Neural crest cell (in vitro differentiated cells): ENCODE results near the gene ATP5PB. TPM values are rescaled to one million over a fixed set of nuclear protein-coding genes. Genes with fewer than 3 reads are reported as not detected.

Experiments
- DNase-seq: peaks from one replicate; pipeline ENCODE4 v3.0.0; 2021; ENCODE audit warnings: low read depth, mixed read lengths, low spot score
- H3K27ac Mint-ChIP-seq: one replicate; pipeline ENCODE4 v1.8.0; 2021; ENCODE audit warnings: mild to moderate bottlenecking, mixed read lengths; ENCODE audit not compliant: unreplicated experiment
- H3K27me3 Mint-ChIP-seq: 2 replicates; pipeline ENCODE4 v1.8.0; 2021; ENCODE audit warnings: low read depth, mild to moderate bottlenecking, mixed read lengths
- H3K36me3 Mint-ChIP-seq: 2 replicates; pipeline ENCODE4 v1.8.0; 2021; ENCODE audit warnings: low read depth, mild to moderate bottlenecking, mixed read lengths
- H3K4me1 Mint-ChIP-seq: 2 replicates; pipeline ENCODE4 v1.8.0; 2021; ENCODE audit warnings: mixed read lengths
- H3K4me3 Mint-ChIP-seq: one replicate; pipeline ENCODE4 v1.8.0; 2021; ENCODE audit warnings: mild to moderate bottlenecking, mixed read lengths
- H3K9me3 Mint-ChIP-seq: 2 replicates; pipeline ENCODE4 v1.8.0; 2021; ENCODE audit warnings: mixed read lengths
- CTCF ChIP-seq: fragments of 200-600 bp; sonication (generic); conservative IDR thresholded peaks from 2 replicates; pipeline ENCODE4 v1.5.0; 2021; ENCODE audit warnings: antibody characterized with exemption, mild to moderate bottlenecking
- total RNA-seq: library from RNA; stranded (reverse); gene quantifications from 2 replicates; pipeline ENCODE4 v1.2.1, GENCODE V29; 2021

The ATP5PB gene
- total RNA-seq, 1 donor from 2014 or later = 240 TPM

DNA sequence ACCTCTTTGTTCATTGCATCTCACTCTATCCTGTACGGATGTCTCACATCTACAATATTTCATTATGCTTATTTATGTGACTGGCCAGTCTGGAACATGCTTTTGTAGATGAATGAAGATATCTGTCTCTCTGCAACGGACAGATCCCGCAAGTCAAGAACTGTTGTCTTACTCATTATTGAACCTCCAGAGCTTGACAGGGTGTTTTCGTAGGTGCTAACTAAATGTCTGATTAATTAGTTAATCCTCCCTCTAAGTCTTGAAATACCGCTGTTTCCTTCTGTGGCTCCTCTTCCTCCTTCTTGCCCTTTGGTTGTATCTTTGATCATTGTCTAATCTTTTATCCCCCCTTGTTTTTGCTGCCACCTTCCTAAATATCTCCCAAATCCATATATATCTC, 21.3 kb downstream of the ATP5PB start:
- Mint-ChIP-seq H3K27ac (no peak overlapping the region), H3K4me3 (no peak overlapping the region), H3K36me3 (no peaks in the 10 kb centered on the region), H3K9me3 (no peaks in the 10 kb centered on the region), H3K4me1 (no peaks in the 10 kb centered on the region), H3K27me3 (no peaks in the 10 kb centered on the region)
- no peak for DNase-seq
- TF ChIP-seq CTCF = no peak

DNA sequence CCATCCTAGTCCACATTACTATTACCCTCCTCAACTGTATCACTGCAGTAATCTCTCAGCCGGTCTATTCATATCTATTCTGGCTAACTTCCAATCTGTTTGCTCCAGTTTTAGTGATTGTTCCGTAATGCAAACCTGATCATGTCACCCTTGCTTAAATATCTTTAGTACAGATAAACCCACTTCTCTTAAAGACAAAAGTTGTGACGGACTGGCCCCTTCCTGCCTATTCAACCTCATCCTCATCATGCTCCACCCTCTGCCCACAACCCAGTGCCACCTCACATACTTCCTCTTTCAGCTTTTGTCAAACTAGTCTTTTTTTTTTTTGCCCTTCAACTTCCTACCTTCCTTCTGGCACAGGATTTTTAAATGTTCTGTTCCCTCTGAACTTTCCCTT, 21.7 kb downstream of the ATP5PB start:
- no peaks in the 10 kb centered on the region for H3K4me1 Mint-ChIP-seq
- H3K27ac Mint-ChIP-seq = no peak overlapping the region
- no peak for TF ChIP-seq CTCF
- H3K27me3 Mint-ChIP-seq = no peaks in the 10 kb centered on the region
- no peaks in the 10 kb centered on the region for H3K9me3 Mint-ChIP-seq
- H3K36me3 Mint-ChIP-seq = no peaks in the 10 kb centered on the region
- H3K4me3 Mint-ChIP-seq = no peak overlapping the region
- no peak for DNase-seq

DNA sequence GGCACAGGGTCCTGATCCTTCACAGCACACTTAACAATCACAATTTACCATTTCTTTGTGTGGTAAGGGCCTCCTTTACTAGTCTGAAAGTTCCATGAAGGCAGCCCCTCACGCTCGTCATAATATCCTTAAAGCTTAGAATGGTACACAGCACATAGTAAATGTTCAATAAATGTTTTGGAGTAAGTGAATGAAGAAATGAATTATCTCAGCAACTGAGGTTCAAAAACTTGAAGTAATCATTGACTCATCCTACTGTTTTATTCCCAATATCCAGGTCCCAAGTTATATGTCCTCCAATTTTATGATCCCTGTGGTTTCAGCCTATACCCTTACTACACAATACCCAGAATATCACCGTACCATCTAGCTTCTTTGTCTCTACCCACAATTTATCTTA, 22.3 kb downstream of the ATP5PB start:
- no peak for DNase-seq
- no peaks in the 10 kb centered on the region for H3K9me3 Mint-ChIP-seq
- H3K27me3 Mint-ChIP-seq = no peaks in the 10 kb centered on the region
- no peak for TF ChIP-seq CTCF
- H3K4me3 Mint-ChIP-seq = no peak overlapping the region
- no peaks in the 10 kb centered on the region for H3K4me1 Mint-ChIP-seq
- H3K36me3 Mint-ChIP-seq = no peaks in the 10 kb centered on the region
- H3K27ac Mint-ChIP-seq = no peak overlapping the region

- no peaks in the 10 kb centered on the region for H3K4me1 Mint-ChIP-seq
- no peak overlapping the region for H3K4me3 Mint-ChIP-seq
- no peaks in the 10 kb centered on the region for H3K36me3 Mint-ChIP-seq
- DNase-seq = no peak
- no peaks in the 10 kb centered on the region for H3K27me3 Mint-ChIP-seq
- H3K27ac Mint-ChIP-seq = peak overlapping the region; percentile 23
- H3K9me3 Mint-ChIP-seq = no peaks in the 10 kb centered on the region
- no peak for TF ChIP-seq CTCF
Measured at GRCh38 chr1:111474106-111474505, 24.8 kb downstream of the ATP5PB start.

DNA sequence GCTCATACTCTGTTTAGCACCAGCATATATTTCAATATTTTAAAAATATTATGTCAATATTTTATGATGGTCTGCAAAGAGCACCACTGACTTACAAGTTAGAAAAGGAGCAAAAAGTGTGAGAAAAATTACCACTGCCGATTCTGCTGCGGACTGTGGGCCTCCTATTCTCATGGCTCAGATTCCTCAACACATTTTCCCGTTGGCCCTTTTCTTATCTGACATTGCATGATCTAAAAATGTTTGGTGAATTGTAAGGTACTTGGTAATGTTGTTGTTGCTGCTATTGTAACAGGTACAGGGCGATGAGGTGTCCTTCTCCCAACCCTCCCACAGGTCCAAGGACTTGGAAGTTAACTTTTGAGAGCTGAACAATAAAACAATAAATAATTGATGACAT, 25.3 kb downstream of the ATP5PB start:
- no peaks in the 10 kb centered on the region for H3K27me3 Mint-ChIP-seq
- H3K9me3 Mint-ChIP-seq = no peaks in the 10 kb centered on the region
- peak overlapping the region; percentile 22 for H3K27ac Mint-ChIP-seq
- TF ChIP-seq CTCF = no peak
- H3K4me1 Mint-ChIP-seq = no peaks in the 10 kb centered on the region
- H3K4me3 Mint-ChIP-seq = no peak overlapping the region
- no peak for DNase-seq
- H3K36me3 Mint-ChIP-seq = no peaks in the 10 kb centered on the region

GRCh38 chr1:111475701-111476100, 26.4 kb downstream of the ATP5PB start:
- Mint-ChIP-seq H3K4me3 (no peak overlapping the region), H3K27ac (no peak overlapping the region), H3K9me3 (no peaks in the 10 kb centered on the region), H3K4me1 (no peaks in the 10 kb centered on the region), H3K27me3 (peaks cover 2% of the 10 kb centered on the region), H3K36me3 (no peaks in the 10 kb centered on the region)
- DNase-seq = no peak
- no peak for TF ChIP-seq CTCF
